Measurements from ENCODE around the gene RPL27A. TPM values are rescaled to one million over a fixed set of nuclear protein-coding genes. Genes with fewer than 3 reads are reported as not detected.

RPL27A gene
- total and polyA plus RNA-seq, 8 donors, result 724 to 3,217 (median 2,615) TPM

DNA sequence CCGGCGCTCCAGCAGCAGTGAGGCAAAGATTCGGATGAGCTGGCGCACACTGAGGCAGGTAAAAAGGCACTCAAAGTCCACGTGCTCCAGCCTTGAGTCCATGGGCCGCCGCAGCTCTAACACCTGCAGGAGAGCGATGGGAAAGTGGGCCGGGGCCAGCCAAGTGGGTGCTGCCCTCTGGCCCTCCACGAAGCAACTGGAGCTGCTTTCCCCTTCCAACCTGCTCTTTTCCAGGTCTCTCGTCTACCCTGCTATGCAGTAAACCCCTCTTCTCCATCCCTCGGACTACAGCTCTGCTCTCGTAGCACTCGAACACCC lies 20.0 kb downstream of the RPL27A start:
- Histone ChIP-seq H3K27ac (no peak overlapping the region), H3K9me3 (no peaks in the 10 kb centered on the region), H3K27me3 (no peaks in the 10 kb centered on the region), H3K36me3 (peaks cover 0 to 70% of the 10 kb centered on the region in 2 donors), H3K4me3 (no peak overlapping the region), H3K4me1 (no peaks in the 10 kb centered on the region)
- no peak for DNase-seq
- TF ChIP-seq, protein P1, sequence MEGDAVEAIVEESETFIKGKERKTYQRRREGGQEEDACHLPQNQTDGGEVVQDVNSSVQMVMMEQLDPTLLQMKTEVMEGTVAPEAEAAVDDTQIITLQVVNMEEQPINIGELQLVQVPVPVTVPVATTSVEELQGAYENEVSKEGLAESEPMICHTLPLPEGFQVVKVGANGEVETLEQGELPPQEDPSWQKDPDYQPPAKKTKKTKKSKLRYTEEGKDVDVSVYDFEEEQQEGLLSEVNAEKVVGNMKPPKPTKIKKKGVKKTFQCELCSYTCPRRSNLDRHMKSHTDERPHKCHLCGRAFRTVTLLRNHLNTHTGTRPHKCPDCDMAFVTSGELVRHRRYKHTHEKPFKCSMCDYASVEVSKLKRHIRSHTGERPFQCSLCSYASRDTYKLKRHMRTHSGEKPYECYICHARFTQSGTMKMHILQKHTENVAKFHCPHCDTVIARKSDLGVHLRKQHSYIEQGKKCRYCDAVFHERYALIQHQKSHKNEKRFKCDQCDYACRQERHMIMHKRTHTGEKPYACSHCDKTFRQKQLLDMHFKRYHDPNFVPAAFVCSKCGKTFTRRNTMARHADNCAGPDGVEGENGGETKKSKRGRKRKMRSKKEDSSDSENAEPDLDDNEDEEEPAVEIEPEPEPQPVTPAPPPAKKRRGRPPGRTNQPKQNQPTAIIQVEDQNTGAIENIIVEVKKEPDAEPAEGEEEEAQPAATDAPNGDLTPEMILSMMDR (IDR thresholded peaks at IDR 0.05), result no peak
- no peak for ATAC-seq
- intact Hi-C loops (cut with DNase I), result no loop called here

DNA sequence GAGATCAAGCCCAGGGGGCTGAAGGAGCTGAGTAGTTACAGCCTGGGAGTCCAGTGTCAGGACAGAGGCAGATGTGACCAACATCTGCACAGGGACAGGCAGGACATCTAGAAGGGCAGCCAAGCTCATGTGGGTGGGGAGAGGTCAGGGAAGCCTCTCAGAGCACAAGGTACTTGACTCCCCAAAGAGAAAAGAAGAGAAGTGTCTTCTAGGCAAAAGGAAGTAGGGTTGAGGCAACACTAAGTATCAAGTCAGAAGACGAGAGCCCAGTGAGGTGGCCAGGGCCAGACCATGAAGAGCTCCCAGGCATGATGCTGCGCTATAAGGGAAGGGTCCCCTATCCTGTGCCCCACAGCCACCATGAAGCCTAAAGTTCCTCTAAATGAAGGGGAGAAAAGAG lies 21.5 kb downstream of the RPL27A start:
- DNase-seq, result no peak
- TF ChIP-seq, protein P1 (IDR thresholded peaks at IDR 0.05), result no peak
- ATAC-seq, result no peak
- Histone ChIP-seq H3K36me3 (peaks cover 0 to 63% of the 10 kb centered on the region in 2 donors), H3K4me3 (no peak overlapping the region), H3K27me3 (no peaks in the 10 kb centered on the region), H3K4me1 (no peaks in the 10 kb centered on the region), H3K27ac (no peak overlapping the region), H3K9me3 (no peaks in the 10 kb centered on the region)
- intact Hi-C loops (cut with DNase I), result no loop called here

DNA sequence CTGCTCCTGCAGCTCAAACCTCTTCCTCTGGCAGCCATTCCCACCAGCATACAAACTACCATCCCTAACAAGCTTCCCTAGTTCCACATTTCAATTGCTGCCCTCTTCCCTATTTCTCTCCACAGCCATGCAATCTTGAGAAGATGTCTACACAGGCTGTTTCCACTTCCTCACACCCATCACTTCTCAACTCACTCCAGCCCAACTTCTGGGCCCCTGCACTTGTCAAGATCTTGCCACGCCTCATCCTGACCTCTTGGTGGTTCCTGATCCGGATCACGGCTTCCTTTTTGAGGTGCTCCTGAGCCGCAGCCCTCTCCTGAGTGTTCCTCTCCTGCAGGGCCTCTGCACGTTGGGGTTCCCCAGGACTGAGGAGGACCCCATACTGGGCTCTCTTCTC lies 22.6 kb downstream of the RPL27A start:
- ATAC-seq (peak; percentile 57), DNase-seq (no peak)
- H3K27me3 ChIP-seq, result no peaks in the 10 kb centered on the region
- peaks cover 0 to 55% of the 10 kb centered on the region in 2 donors for H3K36me3 ChIP-seq
- no peaks in the 10 kb centered on the region for H3K9me3 ChIP-seq
- TF ChIP-seq, protein P1 (IDR thresholded peaks at IDR 0.05), result no peak
- peak overlapping the region in 1 of 2 donors; percentile 11 for H3K27ac ChIP-seq
- no peaks in the 10 kb centered on the region for H3K4me1 ChIP-seq
- H3K4me3 ChIP-seq, result no peak overlapping the region
- intact Hi-C loops (cut with DNase I), result no loop called here

DNA sequence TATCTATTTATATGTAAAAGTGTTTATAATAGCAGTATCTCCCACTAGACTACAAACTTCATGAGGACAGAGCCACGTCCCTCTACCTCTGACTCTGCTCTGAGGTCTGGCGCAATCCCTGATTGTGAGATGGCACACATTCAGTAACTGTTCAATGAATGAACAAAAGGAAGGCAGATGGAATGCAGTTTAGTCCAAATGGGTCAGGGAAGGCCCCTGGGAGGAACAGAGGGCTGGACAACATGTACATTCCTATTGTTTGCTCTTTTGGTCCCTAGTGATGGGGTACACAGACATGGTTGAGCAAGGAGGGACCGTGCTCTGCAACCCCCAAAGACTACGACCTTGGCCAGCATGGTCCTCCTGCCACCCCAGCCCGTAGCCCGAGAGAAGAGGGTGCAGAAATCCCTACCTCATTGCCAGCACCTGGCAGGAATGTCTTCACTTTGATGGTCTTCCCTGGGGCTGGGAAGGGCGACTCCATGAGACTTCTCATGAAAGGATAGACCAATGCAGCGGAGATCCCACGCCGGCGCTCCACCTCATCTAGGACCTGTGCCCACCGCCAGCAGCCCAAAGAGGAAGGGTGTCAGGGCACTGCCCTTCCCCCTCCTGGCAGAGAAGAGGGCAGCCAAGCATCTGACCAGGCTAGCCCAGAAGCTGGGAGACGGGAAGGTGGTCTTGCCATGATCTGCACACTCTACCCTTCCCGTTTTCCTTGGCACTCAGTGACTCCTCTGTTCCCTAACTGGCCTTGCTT lies 24.3 kb downstream of the RPL27A start:
- no peaks in the 10 kb centered on the region for H3K27me3 ChIP-seq
- ATAC-seq, result no peak
- peaks cover 0 to 57% of the 10 kb centered on the region in 2 donors for H3K36me3 ChIP-seq
- DNase-seq, result no peak
- no peak overlapping the region for H3K4me3 ChIP-seq
- intact Hi-C loops (cut with DNase I), result no loop called here
- TF ChIP-seq, protein P1 (IDR thresholded peaks at IDR 0.05), result no peak
- H3K9me3 ChIP-seq, result no peaks in the 10 kb centered on the region
- H3K27ac ChIP-seq, result no peak overlapping the region
- no peaks in the 10 kb centered on the region for H3K4me1 ChIP-seq

DNA sequence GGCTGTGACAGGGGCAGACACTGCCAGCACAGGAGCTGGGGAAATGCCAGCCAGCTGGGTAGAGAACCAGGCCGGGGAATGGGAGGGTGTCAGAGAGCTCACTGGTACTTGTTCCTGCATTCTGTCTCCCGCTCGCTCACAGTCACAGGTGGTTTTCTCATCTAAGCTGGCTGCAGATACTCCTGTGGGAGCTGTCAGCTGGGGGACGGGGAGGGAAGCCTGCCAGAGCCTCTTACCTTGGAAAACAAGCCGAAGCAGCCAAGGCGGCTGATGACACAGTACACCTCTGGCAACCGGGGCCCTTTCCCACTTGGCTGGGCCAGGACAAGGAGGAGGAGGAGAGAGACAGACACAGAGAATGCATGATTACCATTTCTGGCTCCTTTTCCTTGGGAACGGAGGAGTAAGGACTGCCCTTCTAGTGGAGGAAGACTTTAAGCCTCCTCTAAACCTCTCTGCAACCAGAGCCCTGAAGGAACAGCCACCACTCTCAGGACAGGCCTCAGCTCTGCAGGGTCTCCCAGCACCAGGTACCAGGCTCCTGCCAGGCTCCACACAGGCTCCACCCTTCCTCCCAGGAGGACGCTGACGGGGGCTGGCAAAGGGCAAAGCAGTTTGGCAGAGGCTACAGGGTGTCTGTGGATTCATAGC lies 25.1 kb downstream of the RPL27A start:
- Histone ChIP-seq H3K4me1 (no peaks in the 10 kb centered on the region), H3K27ac (peak overlapping the region in 1 of 2 donors; percentile 1), H3K36me3 (peaks cover 0 to 56% of the 10 kb centered on the region in 2 donors), H3K9me3 (no peaks in the 10 kb centered on the region), H3K4me3 (no peak overlapping the region), H3K27me3 (no peaks in the 10 kb centered on the region)
- ATAC-seq (no peak), DNase-seq (no peak)
- intact Hi-C loops (cut with DNase I), result no loop called here
- TF ChIP-seq, protein P1 (IDR thresholded peaks at IDR 0.05), result no peak
